Chondrocyte (in vitro differentiated cells): ENCODE measurements around the gene TYW1. TPM values are rescaled to one million over a fixed set of nuclear protein-coding genes. Genes with fewer than 3 reads are reported as not detected.
"Not testable (repeated sequence)": the region's sequence is repeated elsewhere in the genome, so short reads cannot be mapped to it uniquely, and the experiment has no call there.

Experiments
- DNase-seq: peaks from one replicate; pipeline ENCODE4 v3.0.0; 2021; ENCODE audit warnings: mixed read lengths, low spot score
- H3K27ac Mint-ChIP-seq: one replicate; pipeline ENCODE4 v1.8.0; 2021; ENCODE audit warnings: mild to moderate bottlenecking, moderate library complexity, mixed read lengths; ENCODE audit not compliant: unreplicated experiment
- H3K27me3 Mint-ChIP-seq: 2 replicates; pipeline ENCODE4 v1.8.0; 2021; ENCODE audit warnings: low read depth, mixed read lengths
- H3K36me3 Mint-ChIP-seq: 2 replicates; pipeline ENCODE4 v1.8.0; 2021; ENCODE audit warnings: low read depth, mixed read lengths
- H3K4me1 Mint-ChIP-seq: 2 replicates; pipeline ENCODE4 v1.8.0; 2021; ENCODE audit warnings: low read depth, mild to moderate bottlenecking, mixed read lengths
- H3K4me3 Mint-ChIP-seq: one replicate; pipeline ENCODE4 v1.8.0; 2021; ENCODE audit warnings: mild to moderate bottlenecking, moderate library complexity, mixed read lengths; ENCODE audit not compliant: unreplicated experiment
- H3K9me3 Mint-ChIP-seq: 2 replicates; pipeline ENCODE4 v1.8.0; 2021; ENCODE audit warnings: low read depth, mixed read lengths
- CTCF ChIP-seq: fragments of 200-600 bp; sonication (generic); IDR thresholded peaks from 2 replicates; pipeline ENCODE4 v1.5.0; 2021; ENCODE audit warnings: antibody characterized with exemption, mild to moderate bottlenecking, moderate library complexity
- total RNA-seq: library from RNA; stranded (reverse); gene quantifications from 3 replicates; pipeline ENCODE4 v1.2.1, GENCODE V29; 2021

Gene TYW1
- total RNA-seq, 1 donor from 2014 or later: 12.5 TPM

GRCh38 chr7:66964411-66964810 lies 32.2 kb upstream of the TYW1 start:
- DNase-seq: no peak
- no peaks in the 10 kb centered on the region for H3K27me3 Mint-ChIP-seq
- H3K27ac Mint-ChIP-seq: peak overlapping the region; percentile 80
- peaks cover 8% of the 10 kb centered on the region for H3K4me1 Mint-ChIP-seq
- no peaks in the 10 kb centered on the region for H3K9me3 Mint-ChIP-seq
- no peak overlapping the region for H3K4me3 Mint-ChIP-seq
- peaks cover 3% of the 10 kb centered on the region for H3K36me3 Mint-ChIP-seq
- TF ChIP-seq CTCF: no peak

- H3K4me3 Mint-ChIP-seq: no peak overlapping the region
- no peak for TF ChIP-seq CTCF
- H3K36me3 Mint-ChIP-seq: no peaks in the 10 kb centered on the region
- no peak overlapping the region for H3K27ac Mint-ChIP-seq
- DNase-seq: peak; percentile 65
- no peaks in the 10 kb centered on the region for H3K9me3 Mint-ChIP-seq
- H3K27me3 Mint-ChIP-seq: no peaks in the 10 kb centered on the region
- peaks cover 8% of the 10 kb centered on the region for H3K4me1 Mint-ChIP-seq
Measured at GRCh38 chr7:66967029-66967428, 29.6 kb upstream of the TYW1 start.

GRCh38 chr7:66969001-66969400 lies 27.6 kb upstream of the TYW1 start:
- not testable (repeated sequence) for H3K9me3 Mint-ChIP-seq, DNase-seq, H3K4me3 Mint-ChIP-seq, H3K36me3 Mint-ChIP-seq, H3K4me1 Mint-ChIP-seq, H3K27ac Mint-ChIP-seq, H3K27me3 Mint-ChIP-seq

GRCh38 chr7:66970310-66970709 lies 26.3 kb upstream of the TYW1 start:
- H3K36me3 Mint-ChIP-seq: no peaks in the 10 kb centered on the region
- no peaks in the 10 kb centered on the region for H3K4me1 Mint-ChIP-seq
- no peaks in the 10 kb centered on the region for H3K9me3 Mint-ChIP-seq
- no peak for DNase-seq
- H3K27me3 Mint-ChIP-seq: no peaks in the 10 kb centered on the region
- H3K4me3 Mint-ChIP-seq: no peak overlapping the region
- TF ChIP-seq CTCF: no peak
- no peak overlapping the region for H3K27ac Mint-ChIP-seq

- H3K27ac Mint-ChIP-seq: no peak overlapping the region
- no peak overlapping the region for H3K4me3 Mint-ChIP-seq
- no peak for TF ChIP-seq CTCF
- peaks cover 8% of the 10 kb centered on the region for H3K4me1 Mint-ChIP-seq
- peaks cover 4% of the 10 kb centered on the region for H3K9me3 Mint-ChIP-seq
- no peaks in the 10 kb centered on the region for H3K27me3 Mint-ChIP-seq
- DNase-seq: no peak
- H3K36me3 Mint-ChIP-seq: no peaks in the 10 kb centered on the region
Measured at GRCh38 chr7:66974986-66975590, 21.5 kb upstream of the TYW1 start.

- not testable (repeated sequence) for H3K27me3 Mint-ChIP-seq, DNase-seq, H3K4me1 Mint-ChIP-seq, H3K27ac Mint-ChIP-seq, H3K4me3 Mint-ChIP-seq, H3K36me3 Mint-ChIP-seq
- H3K9me3 Mint-ChIP-seq: peaks cover 10% of the 10 kb centered on the region
Measured at GRCh38 chr7:66978312-66978711, 18.3 kb upstream of the TYW1 start.

- not testable (repeated sequence) for H3K4me3 Mint-ChIP-seq, H3K27ac Mint-ChIP-seq, DNase-seq, H3K36me3 Mint-ChIP-seq, H3K4me1 Mint-ChIP-seq, H3K27me3 Mint-ChIP-seq
- H3K9me3 Mint-ChIP-seq: peaks cover 10% of the 10 kb centered on the region
Measured at GRCh38 chr7:66979013-66979412, 17.6 kb upstream of the TYW1 start.

- not testable (repeated sequence) for H3K4me1 Mint-ChIP-seq, H3K27me3 Mint-ChIP-seq, DNase-seq, H3K4me3 Mint-ChIP-seq, H3K27ac Mint-ChIP-seq, H3K36me3 Mint-ChIP-seq
- H3K9me3 Mint-ChIP-seq: peaks cover 10% of the 10 kb centered on the region
Measured at GRCh38 chr7:66980336-66980735, 16.3 kb upstream of the TYW1 start.

- DNase-seq, H3K9me3 Mint-ChIP-seq, H3K4me3 Mint-ChIP-seq, H3K27ac Mint-ChIP-seq, H3K27me3 Mint-ChIP-seq: not testable (repeated sequence)
- Mint-ChIP-seq H3K4me1 (peaks cover 17% of the 10 kb centered on the region), H3K36me3 (peaks cover 28% of the 10 kb centered on the region)
Measured at GRCh38 chr7:66989552-66989951, 7.1 kb upstream of the TYW1 start.
